ENCODE results near the gene LRMDA. TPM values are rescaled to one million over a fixed set of nuclear protein-coding genes. Genes with fewer than 3 reads are reported as not detected.

Gene LRMDA
- polyA plus RNA-seq, 1 donor (not counting 4 experiments of a cell fraction or from before 2014, with no cell fraction given) = not detected

- no peak overlapping the region for H2AFZ ChIP-seq (ENCODE audit: control insufficient read depth, low read length)
- H3K27me3 ChIP-seq (ENCODE audit: control insufficient read depth, extremely low read depth, insufficient read depth, low read length) = no peaks in the 10 kb centered on the region
- no peak overlapping the region for H3K4me3 ChIP-seq (ENCODE audit: control insufficient read depth in 2 of 3, extremely low read depth in 1 of 3, insufficient read depth in 2 of 3, low read depth in 1 of 3, low read length in 3 of 3)
- H3K36me3 ChIP-seq (ENCODE audit: control insufficient read depth in 2 of 2, extremely low read depth in 1 of 2, insufficient read depth in 2 of 2, low read length in 2 of 2) = no peaks in the 10 kb centered on the region
- no peaks in the 10 kb centered on the region for H3K79me2 ChIP-seq (ENCODE audit: control insufficient read depth, insufficient read depth, low read length)
- TF ChIP-seq EZH2 (IDR thresholded peaks at IDR 0.05; ENCODE audit: low read length) (no peak), CTCF (optimal IDR thresholded peaks at IDR 0.05 in 1 of 3, IDR thresholded peaks at IDR 0.05 in 1 of 3, conservative IDR thresholded peaks at IDR 0.05 in 1 of 3; ENCODE audit: extremely low read depth in 1 of 3, insufficient read depth in 2 of 3, low read length in 3 of 3) (no peak)
- H3K9me1 ChIP-seq (ENCODE audit: control insufficient read depth, extremely low read depth, insufficient read depth, low read length) = no peaks in the 10 kb centered on the region
- H3K4me1 ChIP-seq (ENCODE audit: control insufficient read depth, extremely low read depth, insufficient read depth, low read length) = no peaks in the 10 kb centered on the region
- H3K4me2 ChIP-seq (ENCODE audit: control insufficient read depth, extremely low read depth, insufficient read depth, low read depth, low read length) = no peak overlapping the region
- DNase-seq (ENCODE audit: low read depth, low spot score) = no peak
- no peak for FAIRE-seq
- no peaks in the 10 kb centered on the region for H3K9me3 ChIP-seq (ENCODE audit: control insufficient read depth, low read depth, low read length)
- no peak overlapping the region for H3K27ac ChIP-seq (ENCODE audit: control insufficient read depth, insufficient read depth, low read length)
- H3K9ac ChIP-seq (ENCODE audit: control insufficient read depth, extremely low read depth, insufficient read depth, low read length) = no peak overlapping the region
- no peaks in the 10 kb centered on the region for H4K20me1 ChIP-seq (ENCODE audit: control insufficient read depth, extremely low read depth, insufficient read depth, low read length)
- dilution Hi-C loops (cut with MboI; ENCODE audit: extremely low pct_ligation_motif_present, low sequenced_read_pairs) = no loop called here
These were observed 1021.9 kb downstream of the LRMDA start for GRCh38 chr10:76453332-76453731.

- no peaks in the 10 kb centered on the region for H3K9me1 ChIP-seq (ENCODE audit: control insufficient read depth, extremely low read depth, insufficient read depth, low read length)
- H3K27ac ChIP-seq (ENCODE audit: control insufficient read depth, insufficient read depth, low read length) = no peak overlapping the region
- H3K4me2 ChIP-seq (ENCODE audit: control insufficient read depth, extremely low read depth, insufficient read depth, low read depth, low read length) = no peak overlapping the region
- no peak overlapping the region for H2AFZ ChIP-seq (ENCODE audit: control insufficient read depth, low read length)
- H3K27me3 ChIP-seq (ENCODE audit: control insufficient read depth, extremely low read depth, insufficient read depth, low read length) = no peaks in the 10 kb centered on the region
- no peak overlapping the region for H3K9ac ChIP-seq (ENCODE audit: control insufficient read depth, extremely low read depth, insufficient read depth, low read length)
- no peaks in the 10 kb centered on the region for H4K20me1 ChIP-seq (ENCODE audit: control insufficient read depth, extremely low read depth, insufficient read depth, low read length)
- dilution Hi-C loops (cut with MboI; ENCODE audit: extremely low pct_ligation_motif_present, low sequenced_read_pairs) = no loop called here
- DNase-seq (ENCODE audit: low read depth, low spot score) (no peak), FAIRE-seq (no peak)
- no peaks in the 10 kb centered on the region for H3K79me2 ChIP-seq (ENCODE audit: control insufficient read depth, insufficient read depth, low read length)
- TF ChIP-seq CTCF (optimal IDR thresholded peaks at IDR 0.05 in 1 of 3, IDR thresholded peaks at IDR 0.05 in 1 of 3, conservative IDR thresholded peaks at IDR 0.05 in 1 of 3; ENCODE audit: extremely low read depth in 1 of 3, insufficient read depth in 2 of 3, low read length in 3 of 3) (no peak), EZH2 (IDR thresholded peaks at IDR 0.05; ENCODE audit: low read length) (no peak)
- H3K36me3 ChIP-seq (ENCODE audit: control insufficient read depth in 2 of 2, extremely low read depth in 1 of 2, insufficient read depth in 2 of 2, low read length in 2 of 2) = no peaks in the 10 kb centered on the region
- no peaks in the 10 kb centered on the region for H3K9me3 ChIP-seq (ENCODE audit: control insufficient read depth, low read depth, low read length)
- no peak overlapping the region for H3K4me3 ChIP-seq (ENCODE audit: control insufficient read depth in 2 of 3, extremely low read depth in 1 of 3, insufficient read depth in 2 of 3, low read depth in 1 of 3, low read length in 3 of 3)
- H3K4me1 ChIP-seq (ENCODE audit: control insufficient read depth, extremely low read depth, insufficient read depth, low read length) = no peaks in the 10 kb centered on the region
These were observed 1022.6 kb downstream of the LRMDA start for GRCh38 chr10:76453997-76454396.

Measured in keratinocyte (primary cell).